Loucy (cell line): Measurements from ENCODE around the gene ATP10D.

Experiments
- H2AFZ ChIP-seq: fragments of 200-600 bp; sonication (generic); 2 replicates; pipeline ENCODE4 v1.6.0; 2016; ENCODE audit warnings: antibody characterized with exemption, mild to moderate bottlenecking, low read length, moderate library complexity
- H3F3A ChIP-seq: fragments of 200-600 bp; 2 replicates; pipeline ENCODE4 v1.6.0; 2016; ENCODE audit warnings: antibody characterized with exemption, low read depth, mild to moderate bottlenecking
- H3K27me3 ChIP-seq: fragments of 200-600 bp; sonication (generic); 2 replicates; pipeline ENCODE4 v1.6.1; 2014; ENCODE audit warnings: low read length, mild to moderate bottlenecking; ENCODE audit not compliant: insufficient read depth, poor library complexity, severe bottlenecking
- H3K36me3 ChIP-seq: fragments of 200-600 bp; sonication (generic); 2 replicates; pipeline ENCODE4 v1.6.1; 2016; ENCODE audit warnings: low read length; ENCODE audit not compliant: insufficient read depth
- H3K4me1 ChIP-seq: fragments of 200-600 bp; sonication (generic); 2 replicates; pipeline ENCODE4 v1.5.1; 2014; ENCODE audit warnings: low read length, mild to moderate bottlenecking; ENCODE audit not compliant: insufficient read depth, poor library complexity, severe bottlenecking
- H3K4me2 ChIP-seq: fragments of 200-600 bp; sonication (generic); 2 replicates; pipeline ENCODE4 v1.6.0; 2014; ENCODE audit warnings: antibody characterized with exemption, low read length, low read depth, mild to moderate bottlenecking; ENCODE audit not compliant: poor library complexity, severe bottlenecking
- H3K4me3 ChIP-seq: fragments of 200-600 bp; sonication (generic); 2 replicates; pipeline ENCODE4 v1.5.1; 2014; ENCODE audit warnings: low read length, mild to moderate bottlenecking, mixed read lengths; ENCODE audit not compliant: poor library complexity, severe bottlenecking
- H3K79me2 ChIP-seq: fragments of 200-600 bp; sonication (generic); 2 replicates; pipeline ENCODE4 v1.6.1; 2014; ENCODE audit warnings: low read length; ENCODE audit not compliant: insufficient read depth
- H3K9ac ChIP-seq: fragments of 200-600 bp; sonication (generic); 2 replicates; pipeline ENCODE4 v1.6.0; 2014; ENCODE audit warnings: mild to moderate bottlenecking, low read depth, low read length, moderate library complexity; ENCODE audit not compliant: poor library complexity, severe bottlenecking
- H3K9me2 ChIP-seq: fragments of 200-600 bp; sonication (generic); replicated peaks from 2 replicates; pipeline ENCODE4 v1.6.1; 2016; ENCODE audit warnings: low read depth, low read length, mixed read lengths
- H3K9me3 ChIP-seq: fragments of 200-600 bp; sonication (generic); 2 replicates; pipeline ENCODE4 v1.6.1; 2014; ENCODE audit warnings: mild to moderate bottlenecking, antibody characterized with exemption, low read length, low read depth; ENCODE audit not compliant: insufficient read depth
- H4K20me1 ChIP-seq: fragments of 200-600 bp; sonication (generic); 2 replicates; pipeline ENCODE4 v1.6.0; 2014; ENCODE audit warnings: antibody characterized with exemption, low read length, mild to moderate bottlenecking; ENCODE audit not compliant: insufficient read depth, poor library complexity, severe bottlenecking
- EZH2phosphoT487 ChIP-seq: fragments of 200-600 bp; IDR thresholded peaks from 2 replicates; pipeline ENCODE4 v1.6.1; 2018; ENCODE audit warnings: antibody characterized with exemption, mild to moderate bottlenecking, moderate library complexity, borderline replicate concordance
- TF ChIP-seq, protein P1 (sequence below): fragments of 200-600 bp; sonication (generic); conservative IDR thresholded peaks from 2 replicates; pipeline ENCODE4 v1.5.1; 2014; ENCODE audit warnings: mild to moderate bottlenecking, antibody characterized with exemption, low read length

ATP10D gene

DNA sequence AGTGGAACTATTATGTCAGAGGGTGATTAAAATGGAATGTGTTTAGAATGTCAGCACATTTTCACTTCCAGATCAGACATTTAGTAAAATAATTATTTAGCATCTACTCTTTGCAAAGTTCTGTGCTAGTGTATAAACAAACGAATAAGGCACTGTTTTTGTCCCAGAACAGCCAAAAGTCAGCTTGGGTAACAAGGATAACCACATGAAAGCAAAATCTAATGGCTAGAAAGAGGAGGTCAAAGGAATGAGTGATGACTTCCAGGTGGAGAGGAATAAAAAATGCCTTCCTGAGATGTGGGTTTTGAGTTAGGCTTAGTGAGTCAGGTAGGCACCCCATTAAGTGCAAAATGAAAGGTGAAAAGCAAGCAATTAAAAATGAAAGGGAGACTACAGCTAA, 112.6 kb downstream of the ATP10D start:
- no peaks in the 10 kb centered on the region for H3K9me3 ChIP-seq
- H3K36me3 ChIP-seq = no peaks in the 10 kb centered on the region
- H3K4me2 ChIP-seq = no peak overlapping the region
- TF ChIP-seq EZH2phosphoT487 = no peak
- TF ChIP-seq, protein P1, sequence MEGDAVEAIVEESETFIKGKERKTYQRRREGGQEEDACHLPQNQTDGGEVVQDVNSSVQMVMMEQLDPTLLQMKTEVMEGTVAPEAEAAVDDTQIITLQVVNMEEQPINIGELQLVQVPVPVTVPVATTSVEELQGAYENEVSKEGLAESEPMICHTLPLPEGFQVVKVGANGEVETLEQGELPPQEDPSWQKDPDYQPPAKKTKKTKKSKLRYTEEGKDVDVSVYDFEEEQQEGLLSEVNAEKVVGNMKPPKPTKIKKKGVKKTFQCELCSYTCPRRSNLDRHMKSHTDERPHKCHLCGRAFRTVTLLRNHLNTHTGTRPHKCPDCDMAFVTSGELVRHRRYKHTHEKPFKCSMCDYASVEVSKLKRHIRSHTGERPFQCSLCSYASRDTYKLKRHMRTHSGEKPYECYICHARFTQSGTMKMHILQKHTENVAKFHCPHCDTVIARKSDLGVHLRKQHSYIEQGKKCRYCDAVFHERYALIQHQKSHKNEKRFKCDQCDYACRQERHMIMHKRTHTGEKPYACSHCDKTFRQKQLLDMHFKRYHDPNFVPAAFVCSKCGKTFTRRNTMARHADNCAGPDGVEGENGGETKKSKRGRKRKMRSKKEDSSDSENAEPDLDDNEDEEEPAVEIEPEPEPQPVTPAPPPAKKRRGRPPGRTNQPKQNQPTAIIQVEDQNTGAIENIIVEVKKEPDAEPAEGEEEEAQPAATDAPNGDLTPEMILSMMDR = no peak
- H4K20me1 ChIP-seq = no peaks in the 10 kb centered on the region
- no peaks in the 10 kb centered on the region for H3K79me2 ChIP-seq
- H2AFZ ChIP-seq = no peak overlapping the region
- H3K27me3 ChIP-seq = no peaks in the 10 kb centered on the region
- no peak overlapping the region for H3K4me3 ChIP-seq
- H3K9ac ChIP-seq = no peak overlapping the region
- H3F3A ChIP-seq = no peaks in the 10 kb centered on the region
- peaks cover 5% of the 10 kb centered on the region for H3K4me1 ChIP-seq
- H3K9me2 ChIP-seq = no peaks in the 10 kb centered on the region

- no peaks in the 10 kb centered on the region for H3K9me3 ChIP-seq
- no peaks in the 10 kb centered on the region for H3K27me3 ChIP-seq
- no peak overlapping the region for H3K9ac ChIP-seq
- peaks cover 4% of the 10 kb centered on the region for H3K4me1 ChIP-seq
- H3K4me2 ChIP-seq = no peak overlapping the region
- H3K79me2 ChIP-seq = no peaks in the 10 kb centered on the region
- no peak overlapping the region for H3K4me3 ChIP-seq
- H3K9me2 ChIP-seq = no peaks in the 10 kb centered on the region
- no peak overlapping the region for H2AFZ ChIP-seq
- H3K36me3 ChIP-seq = no peaks in the 10 kb centered on the region
- TF ChIP-seq, protein P1 = no peak
- no peak for TF ChIP-seq EZH2phosphoT487
- no peaks in the 10 kb centered on the region for H4K20me1 ChIP-seq
- no peaks in the 10 kb centered on the region for H3F3A ChIP-seq
These were observed 113.2 kb downstream of the ATP10D start for GRCh38 chr4:47598320-47598719.

DNA sequence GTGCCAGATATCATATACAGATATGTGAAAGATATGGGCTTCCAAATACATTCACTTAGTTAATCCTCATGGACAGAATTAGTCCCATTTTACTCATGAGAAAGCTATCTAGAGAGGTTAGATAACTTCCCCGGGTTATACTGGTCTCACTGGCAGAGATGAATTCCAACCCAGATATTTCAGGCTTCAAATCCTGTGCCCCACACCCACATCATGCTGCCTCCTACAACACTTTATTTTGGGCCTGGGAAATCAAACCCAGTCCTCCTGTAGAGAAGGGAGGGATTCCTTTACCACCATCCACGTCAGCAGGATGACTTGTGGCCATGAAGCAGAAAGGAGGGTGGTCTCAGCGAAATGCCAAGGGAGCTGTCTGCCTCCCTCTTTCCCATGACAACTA, 113.8 kb downstream of the ATP10D start:
- Histone ChIP-seq H3K4me2 (no peak overlapping the region), H4K20me1 (no peaks in the 10 kb centered on the region), H3K9ac (no peak overlapping the region), H3K9me3 (no peaks in the 10 kb centered on the region), H3K36me3 (no peaks in the 10 kb centered on the region), H3F3A (no peaks in the 10 kb centered on the region), H2AFZ (no peak overlapping the region), H3K79me2 (no peaks in the 10 kb centered on the region), H3K9me2 (no peaks in the 10 kb centered on the region), H3K4me3 (no peak overlapping the region), H3K27me3 (no peaks in the 10 kb centered on the region), H3K4me1 (peaks cover 4% of the 10 kb centered on the region)
- no peak for TF ChIP-seq EZH2phosphoT487
- TF ChIP-seq, protein P1 = no peak
